GM12878 (cell line): Measurements from ENCODE around the gene SLX9.

Experiments used
- CHD2 ChIP-seq: IDR thresholded peaks from 2 replicates; pipeline ENCODE4 v1.6.1; 2011; ENCODE audit warnings: low read depth, low read length, improper control_type of control experiment, borderline replicate concordance
- KDM1A ChIP-seq: fragments of 200-600 bp; sonication (generic); IDR thresholded peaks from 2 replicates; pipeline ENCODE4 v1.6.1; 2016; ENCODE audit warnings: borderline replicate concordance
- RCOR1 ChIP-seq: conservative IDR thresholded peaks from 2 replicates; pipeline ENCODE4 v1.6.1; 2012; ENCODE audit warnings: low read depth, low read length, improper control_type of control experiment
- ZSCAN29 ChIP-seq: fragments of 450-650 bp; IDR thresholded peaks from 2 replicates; pipeline ENCODE4 v1.6.1; 2017; ENCODE audit warnings: mild to moderate bottlenecking, moderate library complexity
- TF ChIP-seq, protein P1 (sequence below), 3 experiments: IDR thresholded peaks in 2 of 3; conservative IDR thresholded peaks in 1 of 3; 2 replicates each; pipeline ENCODE4 v1.5.1; 2011; ENCODE audit warnings: low read depth in 3 of 3, low read length in 3 of 3, mild to moderate bottlenecking in 3 of 3, control low read depth in 2 of 3, moderate library complexity in 2 of 3, inconsistent platforms in 1 of 3, mixed read lengths in 1 of 3; ENCODE audit not compliant: control insufficient read depth in 2 of 3, insufficient read depth in 1 of 3; ENCODE audit errors: extremely low read depth in 1 of 3

DNA sequence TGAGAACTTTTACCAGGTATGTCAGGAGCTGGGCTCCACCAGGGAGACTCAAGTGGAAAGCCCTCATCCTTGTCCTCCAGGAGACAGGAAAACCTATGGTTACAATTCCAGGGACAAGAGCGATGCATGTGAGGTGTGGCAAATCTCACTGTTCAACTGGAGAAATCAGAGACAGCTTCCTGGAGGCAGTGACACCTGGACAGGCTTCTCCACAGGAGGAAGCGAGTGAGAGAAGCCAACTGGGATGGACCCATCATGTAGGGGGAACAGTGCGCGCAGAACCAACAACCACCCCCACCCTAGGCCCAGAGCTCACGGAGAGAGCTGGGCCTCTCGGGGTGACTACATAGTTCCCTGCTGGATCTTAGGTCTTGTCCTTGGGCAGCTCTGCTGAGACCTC is 5.6 kb upstream of the SLX9 start:
- TF ChIP-seq CHD2: no peak
- TF ChIP-seq RCOR1: no peak
- TF ChIP-seq KDM1A: no peak
- TF ChIP-seq, protein P1, sequence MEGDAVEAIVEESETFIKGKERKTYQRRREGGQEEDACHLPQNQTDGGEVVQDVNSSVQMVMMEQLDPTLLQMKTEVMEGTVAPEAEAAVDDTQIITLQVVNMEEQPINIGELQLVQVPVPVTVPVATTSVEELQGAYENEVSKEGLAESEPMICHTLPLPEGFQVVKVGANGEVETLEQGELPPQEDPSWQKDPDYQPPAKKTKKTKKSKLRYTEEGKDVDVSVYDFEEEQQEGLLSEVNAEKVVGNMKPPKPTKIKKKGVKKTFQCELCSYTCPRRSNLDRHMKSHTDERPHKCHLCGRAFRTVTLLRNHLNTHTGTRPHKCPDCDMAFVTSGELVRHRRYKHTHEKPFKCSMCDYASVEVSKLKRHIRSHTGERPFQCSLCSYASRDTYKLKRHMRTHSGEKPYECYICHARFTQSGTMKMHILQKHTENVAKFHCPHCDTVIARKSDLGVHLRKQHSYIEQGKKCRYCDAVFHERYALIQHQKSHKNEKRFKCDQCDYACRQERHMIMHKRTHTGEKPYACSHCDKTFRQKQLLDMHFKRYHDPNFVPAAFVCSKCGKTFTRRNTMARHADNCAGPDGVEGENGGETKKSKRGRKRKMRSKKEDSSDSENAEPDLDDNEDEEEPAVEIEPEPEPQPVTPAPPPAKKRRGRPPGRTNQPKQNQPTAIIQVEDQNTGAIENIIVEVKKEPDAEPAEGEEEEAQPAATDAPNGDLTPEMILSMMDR (IDR thresholded peaks at IDR 0.05 in 2 of 3, conservative IDR thresholded peaks at IDR 0.05 in 1 of 3; ENCODE audit: control insufficient read depth in 2 of 3, extremely low read depth in 1 of 3, insufficient read depth in 1 of 3, low read depth in 3 of 3, low read length in 3 of 3): no peak
- no peak for TF ChIP-seq ZSCAN29
